ENCODE results near the gene PPP1R9B. TPM values are rescaled to one million over a fixed set of nuclear protein-coding genes. Genes with fewer than 3 reads are reported as not detected.

The PPP1R9B gene
- total and polyA plus RNA-seq, 2 donors, result 26.8 to 47.9 TPM

GRCh38 chr17:50170662-50171370 lies 20.3 kb upstream of the PPP1R9B start:
- no peak overlapping the region for H3K27ac ChIP-seq (ENCODE audit: low read depth in 1 of 2, low read length in 1 of 2)
- no peak for DNase-seq (ENCODE audit: low read depth in 6 of 9, low spot score in 9 of 9)
- H3K9me3 ChIP-seq (ENCODE audit: control insufficient read depth in 2 of 2, insufficient read depth in 1 of 2, low read length in 1 of 2), result no peaks in the 10 kb centered on the region
- H3K36me3 ChIP-seq (ENCODE audit: control insufficient read depth in 2 of 2, insufficient read depth in 2 of 2, low read length in 1 of 2), result no peaks in the 10 kb centered on the region
- H3K4me1 ChIP-seq (ENCODE audit: control insufficient read depth in 2 of 2, insufficient read depth in 2 of 2, low read length in 2 of 2), result peaks cover 0 to 12% of the 10 kb centered on the region in 2 donors
- peaks cover 0 to 11% of the 10 kb centered on the region in 2 donors for H3K27me3 ChIP-seq (ENCODE audit: control insufficient read depth in 2 of 2, insufficient read depth in 1 of 2, low read length in 1 of 2)
- no peak overlapping the region for H3K4me3 ChIP-seq (ENCODE audit: low read length in 2 of 2)
- WGBS, result 93% methylated on average over 10 of the region's 10 CpGs

- no peak for DNase-seq (ENCODE audit: low read depth in 6 of 9, low spot score in 9 of 9)
- WGBS, result 96% methylated on average over 9 of the region's 9 CpGs
- no peak overlapping the region for H3K27ac ChIP-seq (ENCODE audit: low read depth in 1 of 2, low read length in 1 of 2)
- H3K4me1 ChIP-seq (ENCODE audit: control insufficient read depth in 2 of 2, insufficient read depth in 2 of 2, low read length in 2 of 2), result peaks cover 0 to 12% of the 10 kb centered on the region in 2 donors
- no peaks in the 10 kb centered on the region for H3K36me3 ChIP-seq (ENCODE audit: control insufficient read depth in 2 of 2, insufficient read depth in 2 of 2, low read length in 1 of 2)
- no peaks in the 10 kb centered on the region for H3K9me3 ChIP-seq (ENCODE audit: control insufficient read depth in 2 of 2, insufficient read depth in 1 of 2, low read length in 1 of 2)
- peaks cover 0 to 11% of the 10 kb centered on the region in 2 donors for H3K27me3 ChIP-seq (ENCODE audit: control insufficient read depth in 2 of 2, insufficient read depth in 1 of 2, low read length in 1 of 2)
- H3K4me3 ChIP-seq (ENCODE audit: low read length in 2 of 2), result no peak overlapping the region
These were observed 19.5 kb upstream of the PPP1R9B start for GRCh38 chr17:50169881-50170459.

GRCh38 chr17:50169121-50169764 lies 18.8 kb upstream of the PPP1R9B start:
- peak in 4 of 9 donors; percentile 45 to 74 (median 60) for DNase-seq (ENCODE audit: low read depth in 6 of 9, low spot score in 9 of 9)
- H3K36me3 ChIP-seq (ENCODE audit: control insufficient read depth in 2 of 2, insufficient read depth in 2 of 2, low read length in 1 of 2), result no peaks in the 10 kb centered on the region
- H3K9me3 ChIP-seq (ENCODE audit: control insufficient read depth in 2 of 2, insufficient read depth in 1 of 2, low read length in 1 of 2), result no peaks in the 10 kb centered on the region
- H3K27ac ChIP-seq (ENCODE audit: low read depth in 1 of 2, low read length in 1 of 2), result no peak overlapping the region
- no peak overlapping the region for H3K4me3 ChIP-seq (ENCODE audit: low read length in 2 of 2)
- H3K4me1 ChIP-seq (ENCODE audit: control insufficient read depth in 2 of 2, insufficient read depth in 2 of 2, low read length in 2 of 2), result peaks cover 0 to 12% of the 10 kb centered on the region in 2 donors
- 39% methylated on average over 14 of the region's 14 CpGs for WGBS
- peaks cover 0 to 11% of the 10 kb centered on the region in 2 donors for H3K27me3 ChIP-seq (ENCODE audit: control insufficient read depth in 2 of 2, insufficient read depth in 1 of 2, low read length in 1 of 2)

- no peak overlapping the region for H3K4me3 ChIP-seq (ENCODE audit: low read length in 2 of 2)
- H3K27ac ChIP-seq (ENCODE audit: low read depth in 1 of 2, low read length in 1 of 2), result no peak overlapping the region
- no peak for DNase-seq (ENCODE audit: low read depth in 6 of 9, low spot score in 9 of 9)
- peaks cover 0 to 18% of the 10 kb centered on the region in 2 donors for H3K4me1 ChIP-seq (ENCODE audit: control insufficient read depth in 2 of 2, insufficient read depth in 2 of 2, low read length in 2 of 2)
- WGBS, result 62% methylated on average over 13 of the region's 13 CpGs
- H3K9me3 ChIP-seq (ENCODE audit: control insufficient read depth in 2 of 2, insufficient read depth in 1 of 2, low read length in 1 of 2), result no peaks in the 10 kb centered on the region
- no peaks in the 10 kb centered on the region for H3K36me3 ChIP-seq (ENCODE audit: control insufficient read depth in 2 of 2, insufficient read depth in 2 of 2, low read length in 1 of 2)
- peaks cover 0 to 11% of the 10 kb centered on the region in 2 donors for H3K27me3 ChIP-seq (ENCODE audit: control insufficient read depth in 2 of 2, insufficient read depth in 1 of 2, low read length in 1 of 2)
These were observed 17.8 kb upstream of the PPP1R9B start for GRCh38 chr17:50168319-50168718.

- H3K4me3 ChIP-seq (ENCODE audit: low read length in 2 of 2), result no peak overlapping the region
- no peak for DNase-seq (ENCODE audit: low read depth in 6 of 9, low spot score in 9 of 9)
- H3K36me3 ChIP-seq (ENCODE audit: control insufficient read depth in 2 of 2, insufficient read depth in 2 of 2, low read length in 1 of 2), result no peaks in the 10 kb centered on the region
- H3K27me3 ChIP-seq (ENCODE audit: control insufficient read depth in 2 of 2, insufficient read depth in 1 of 2, low read length in 1 of 2), result peaks cover 0 to 11% of the 10 kb centered on the region in 2 donors
- no peak overlapping the region for H3K27ac ChIP-seq (ENCODE audit: low read depth in 1 of 2, low read length in 1 of 2)
- H3K9me3 ChIP-seq (ENCODE audit: control insufficient read depth in 2 of 2, insufficient read depth in 1 of 2, low read length in 1 of 2), result no peaks in the 10 kb centered on the region
- peaks cover 0 to 18% of the 10 kb centered on the region in 2 donors for H3K4me1 ChIP-seq (ENCODE audit: control insufficient read depth in 2 of 2, insufficient read depth in 2 of 2, low read length in 2 of 2)
- WGBS, result 96% methylated on average over 19 of the region's 19 CpGs
These were observed 16.9 kb upstream of the PPP1R9B start for GRCh38 chr17:50167371-50167770.

GRCh38 chr17:50166518-50167181 lies 16.2 kb upstream of the PPP1R9B start:
- 95% methylated on average over 7 of the region's 7 CpGs for WGBS
- H3K27me3 ChIP-seq (ENCODE audit: control insufficient read depth in 2 of 2, insufficient read depth in 1 of 2, low read length in 1 of 2), result peaks cover 0 to 11% of the 10 kb centered on the region in 2 donors
- H3K4me3 ChIP-seq (ENCODE audit: low read length in 2 of 2), result no peak overlapping the region
- H3K4me1 ChIP-seq (ENCODE audit: control insufficient read depth in 2 of 2, insufficient read depth in 2 of 2, low read length in 2 of 2), result peaks cover 5 to 25% of the 10 kb centered on the region in 2 donors
- no peak overlapping the region for H3K27ac ChIP-seq (ENCODE audit: low read depth in 1 of 2, low read length in 1 of 2)
- H3K36me3 ChIP-seq (ENCODE audit: control insufficient read depth in 2 of 2, insufficient read depth in 2 of 2, low read length in 1 of 2), result no peaks in the 10 kb centered on the region
- no peak for DNase-seq (ENCODE audit: low read depth in 6 of 9, low spot score in 9 of 9)
- H3K9me3 ChIP-seq (ENCODE audit: control insufficient read depth in 2 of 2, insufficient read depth in 1 of 2, low read length in 1 of 2), result no peaks in the 10 kb centered on the region

- Histone ChIP-seq H3K36me3 (ENCODE audit: control insufficient read depth in 2 of 2, insufficient read depth in 2 of 2, low read length in 1 of 2) (no peaks in the 10 kb centered on the region), H3K4me3 (ENCODE audit: low read length in 2 of 2) (no peak within 1 kb of the TSS), H3K27me3 (ENCODE audit: control insufficient read depth in 2 of 2, insufficient read depth in 1 of 2, low read length in 1 of 2) (peaks cover 0 to 15% of the 10 kb centered on the region in 2 donors), H3K27ac (ENCODE audit: low read depth in 1 of 2, low read length in 1 of 2) (no peak within 1 kb of the TSS), H3K4me1 (ENCODE audit: control insufficient read depth in 2 of 2, insufficient read depth in 2 of 2, low read length in 2 of 2) (peaks cover 5 to 30% of the 10 kb centered on the region in 2 donors), H3K9me3 (ENCODE audit: control insufficient read depth in 2 of 2, insufficient read depth in 1 of 2, low read length in 1 of 2) (no peaks in the 10 kb centered on the region)
- DNase-seq (ENCODE audit: low read depth in 6 of 9, low spot score in 9 of 9), result no peak
- WGBS, result 84% methylated on average over 15 of the region's 15 CpGs
These were observed 15.5 kb upstream of the PPP1R9B start, which contains the start of gene SGCA for GRCh38 chr17:50165867-50166517. SGCA (plus strand) TSS chr17:50166005; CDS start chr17:50166041, 36 bp downstream.

- Histone ChIP-seq H3K4me3 (ENCODE audit: low read length in 2 of 2) (no peak overlapping the region), H3K27me3 (ENCODE audit: control insufficient read depth in 2 of 2, insufficient read depth in 1 of 2, low read length in 1 of 2) (peaks cover 0 to 20% of the 10 kb centered on the region in 2 donors), H3K4me1 (ENCODE audit: control insufficient read depth in 2 of 2, insufficient read depth in 2 of 2, low read length in 2 of 2) (peaks cover 5 to 35% of the 10 kb centered on the region in 2 donors), H3K36me3 (ENCODE audit: control insufficient read depth in 2 of 2, insufficient read depth in 2 of 2, low read length in 1 of 2) (no peaks in the 10 kb centered on the region), H3K27ac (ENCODE audit: low read depth in 1 of 2, low read length in 1 of 2) (no peak overlapping the region), H3K9me3 (ENCODE audit: control insufficient read depth in 2 of 2, insufficient read depth in 1 of 2, low read length in 1 of 2) (no peaks in the 10 kb centered on the region)
- no peak for DNase-seq (ENCODE audit: low read depth in 6 of 9, low spot score in 9 of 9)
- WGBS, result 93% methylated on average over 3 of the region's 3 CpGs
These were observed 15.0 kb upstream of the PPP1R9B start for GRCh38 chr17:50165466-50165865.
